ENCODE measurements around the gene MNAT1.

DNA sequence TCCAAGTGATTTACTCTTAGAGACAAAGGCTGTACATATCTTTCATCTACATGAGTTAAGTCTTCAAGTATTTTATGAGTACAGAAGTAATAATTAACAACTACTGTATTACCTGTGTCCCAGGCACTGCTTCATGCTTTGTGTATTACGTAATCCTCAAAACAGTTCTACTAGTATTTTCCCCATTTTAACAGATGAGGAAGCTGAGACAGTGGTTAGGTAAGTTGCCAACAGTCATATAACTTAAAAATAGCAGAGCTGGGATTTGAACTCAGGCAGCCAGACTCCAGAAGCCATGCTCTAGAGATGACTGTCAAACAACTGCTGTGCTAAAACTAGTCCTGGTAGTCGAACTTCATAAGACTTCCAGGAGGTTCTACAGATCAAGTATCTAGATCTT lies 235.6 kb downstream of the MNAT1 start:
- TF ChIP-seq KAT7 (CRISPR knock-in tag; IDR thresholded peaks at IDR 0.05; ENCODE audit: borderline replicate concordance) (no peak), ZNF232 (CRISPR knock-in tag; IDR thresholded peaks at IDR 0.05) (no peak), POLR2A (conservative IDR thresholded peaks at IDR 0.05) (no peak), EZH2 (IDR thresholded peaks at IDR 0.05; ENCODE audit: borderline replicate concordance, low read depth, low read length) (no peak), ZNF589 (CRISPR knock-in tag; IDR thresholded peaks at IDR 0.05; ENCODE audit: low read depth) (no peak), SOX6 (IDR thresholded peaks at IDR 0.05) (no peak), ZNF143 (CRISPR knock-in tag; IDR thresholded peaks at IDR 0.05) (no peak)
- TF ChIP-seq, protein P1, sequence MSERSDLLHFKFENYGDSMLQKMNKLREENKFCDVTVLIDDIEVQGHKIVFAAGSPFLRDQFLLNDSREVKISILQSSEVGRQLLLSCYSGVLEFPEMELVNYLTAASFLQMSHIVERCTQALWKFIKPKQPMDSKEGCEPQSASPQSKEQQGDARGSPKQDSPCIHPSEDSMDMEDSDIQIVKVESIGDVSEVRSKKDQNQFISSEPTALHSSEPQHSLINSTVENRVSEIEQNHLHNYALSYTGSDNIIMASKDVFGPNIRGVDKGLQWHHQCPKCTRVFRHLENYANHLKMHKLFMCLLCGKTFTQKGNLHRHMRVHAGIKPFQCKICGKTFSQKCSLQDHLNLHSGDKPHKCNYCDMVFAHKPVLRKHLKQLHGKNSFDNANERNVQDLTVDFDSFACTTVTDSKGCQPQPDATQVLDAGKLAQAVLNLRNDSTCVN (CRISPR knock-in tag; IDR thresholded peaks at IDR 0.05) = no peak
- TF ChIP-seq, protein P2, sequence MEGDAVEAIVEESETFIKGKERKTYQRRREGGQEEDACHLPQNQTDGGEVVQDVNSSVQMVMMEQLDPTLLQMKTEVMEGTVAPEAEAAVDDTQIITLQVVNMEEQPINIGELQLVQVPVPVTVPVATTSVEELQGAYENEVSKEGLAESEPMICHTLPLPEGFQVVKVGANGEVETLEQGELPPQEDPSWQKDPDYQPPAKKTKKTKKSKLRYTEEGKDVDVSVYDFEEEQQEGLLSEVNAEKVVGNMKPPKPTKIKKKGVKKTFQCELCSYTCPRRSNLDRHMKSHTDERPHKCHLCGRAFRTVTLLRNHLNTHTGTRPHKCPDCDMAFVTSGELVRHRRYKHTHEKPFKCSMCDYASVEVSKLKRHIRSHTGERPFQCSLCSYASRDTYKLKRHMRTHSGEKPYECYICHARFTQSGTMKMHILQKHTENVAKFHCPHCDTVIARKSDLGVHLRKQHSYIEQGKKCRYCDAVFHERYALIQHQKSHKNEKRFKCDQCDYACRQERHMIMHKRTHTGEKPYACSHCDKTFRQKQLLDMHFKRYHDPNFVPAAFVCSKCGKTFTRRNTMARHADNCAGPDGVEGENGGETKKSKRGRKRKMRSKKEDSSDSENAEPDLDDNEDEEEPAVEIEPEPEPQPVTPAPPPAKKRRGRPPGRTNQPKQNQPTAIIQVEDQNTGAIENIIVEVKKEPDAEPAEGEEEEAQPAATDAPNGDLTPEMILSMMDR (IDR thresholded peaks at IDR 0.05 in 2 of 3, conservative IDR thresholded peaks at IDR 0.05 in 1 of 3; ENCODE audit: insufficient read depth in 2 of 3, low read depth in 1 of 3, low read length in 3 of 3) = no peak

Measured in K562 (cell line).